Duodenal mucosa (tissue), 2 donors: ENCODE measurements around the gene PPM1F.
"Not testable (repeated sequence)": the region's sequence is repeated elsewhere in the genome, so short reads cannot be mapped to it uniquely, and the experiment has no call there.

Experiments used
- H3K27ac ChIP-seq: one replicate; pipeline ENCODE4 v1.7.0; 2013; ENCODE audit warnings: low read depth, low read length
- H3K27me3 ChIP-seq, 2 donors: one replicate each; pipeline ENCODE4 v1.7.0; 2013; ENCODE audit warnings: low read length in 2 of 2, control low read depth in 1 of 2; ENCODE audit not compliant: insufficient read depth in 2 of 2, control insufficient read depth in 1 of 2
- H3K36me3 ChIP-seq, 2 donors: one replicate each; pipeline ENCODE4 v1.7.0; 2013; ENCODE audit warnings: low read length in 2 of 2, control low read depth in 1 of 2; ENCODE audit not compliant: insufficient read depth in 2 of 2, control insufficient read depth in 1 of 2
- H3K4me1 ChIP-seq, 2 donors: one replicate each; pipeline ENCODE4 v1.7.0; 2013; ENCODE audit warnings: low read length in 2 of 2, control low read depth in 1 of 2; ENCODE audit not compliant: insufficient read depth in 2 of 2, control insufficient read depth in 1 of 2
- H3K4me3 ChIP-seq, 2 donors: one replicate each; pipeline ENCODE4 v1.7.0; 2013; ENCODE audit warnings: low read length in 2 of 2, low read depth in 1 of 2
- H3K9ac ChIP-seq, 2 donors: one replicate each; pipeline ENCODE4 v1.7.0; 2013; ENCODE audit warnings: low read length in 2 of 2, low read depth in 1 of 2
- H3K9me3 ChIP-seq, 2 donors: one replicate each; pipeline ENCODE4 v1.7.0; 2013; ENCODE audit warnings: low read length in 2 of 2, control low read depth in 1 of 2; ENCODE audit not compliant: control insufficient read depth in 1 of 2

PPM1F gene

GRCh38 chr22:21910367-21910766, 42.3 kb downstream of the PPM1F start:
- H3K4me3 ChIP-seq, H3K9me3 ChIP-seq, H3K27me3 ChIP-seq, H3K36me3 ChIP-seq, H3K9ac ChIP-seq, H3K4me1 ChIP-seq, H3K27ac ChIP-seq: not testable (repeated sequence)

GRCh38 chr22:21909871-21910270, 42.8 kb downstream of the PPM1F start:
- H3K9ac ChIP-seq: no peak overlapping the region
- H3K27ac ChIP-seq: no peak overlapping the region
- H3K27me3 ChIP-seq: no peaks in the 10 kb centered on the region
- H3K36me3 ChIP-seq: no peaks in the 10 kb centered on the region
- H3K4me3 ChIP-seq: no peak overlapping the region
- H3K4me1 ChIP-seq: no peaks in the 10 kb centered on the region
- no peaks in the 10 kb centered on the region for H3K9me3 ChIP-seq

GRCh38 chr22:21907638-21908522, 44.8 kb downstream of the PPM1F start:
- Histone ChIP-seq H3K27me3 (no peaks in the 10 kb centered on the region), H3K4me1 (no peaks in the 10 kb centered on the region), H3K27ac (no peak overlapping the region), H3K9me3 (no peaks in the 10 kb centered on the region), H3K9ac (no peak overlapping the region), H3K4me3 (no peak overlapping the region), H3K36me3 (no peaks in the 10 kb centered on the region)

- not testable (repeated sequence) for H3K4me1 ChIP-seq
Observed at GRCh38 chr22:21905234-21905633, 47.4 kb downstream of the PPM1F start.

GRCh38 chr22:21904250-21904789, 48.3 kb downstream of the PPM1F start:
- Histone ChIP-seq H3K4me3 (no peak overlapping the region), H3K27ac (no peak overlapping the region), H3K9me3 (no peaks in the 10 kb centered on the region), H3K36me3 (no peaks in the 10 kb centered on the region), H3K27me3 (no peaks in the 10 kb centered on the region), H3K4me1 (no peaks in the 10 kb centered on the region), H3K9ac (no peak overlapping the region)

More at GRCh38 chr22:21905234-21905633, 47.4 kb downstream of the PPM1F start:
- not testable (repeated sequence) for H3K36me3 ChIP-seq, H3K9me3 ChIP-seq, H3K27ac ChIP-seq, H3K9ac ChIP-seq, H3K4me3 ChIP-seq, H3K27me3 ChIP-seq

GRCh38 chr22:21903283-21903682, 49.4 kb downstream of the PPM1F start:
- no peaks in the 10 kb centered on the region for H3K36me3 ChIP-seq
- H3K9me3 ChIP-seq: no peaks in the 10 kb centered on the region
- H3K27ac ChIP-seq: no peak overlapping the region
- H3K4me1 ChIP-seq: no peaks in the 10 kb centered on the region
- no peaks in the 10 kb centered on the region for H3K27me3 ChIP-seq
- H3K9ac ChIP-seq: no peak overlapping the region
- no peak overlapping the region for H3K4me3 ChIP-seq

GRCh38 chr22:21902296-21903087, 50.2 kb downstream of the PPM1F start:
- Histone ChIP-seq H3K9ac (no peak overlapping the region), H3K27ac (no peak overlapping the region), H3K4me1 (no peaks in the 10 kb centered on the region), H3K27me3 (no peaks in the 10 kb centered on the region), H3K9me3 (no peaks in the 10 kb centered on the region), H3K4me3 (no peak overlapping the region), H3K36me3 (no peaks in the 10 kb centered on the region)

GRCh38 chr22:21898354-21898896, 54.2 kb downstream of the PPM1F start:
- Histone ChIP-seq H3K27me3 (no peaks in the 10 kb centered on the region), H3K9me3 (no peaks in the 10 kb centered on the region), H3K36me3 (no peaks in the 10 kb centered on the region), H3K4me1 (no peaks in the 10 kb centered on the region), H3K27ac (no peak overlapping the region), H3K4me3 (no peak overlapping the region), H3K9ac (no peak overlapping the region)

GRCh38 chr22:21896951-21897513, 55.6 kb downstream of the PPM1F start:
- Histone ChIP-seq H3K4me3 (no peak overlapping the region), H3K4me1 (no peaks in the 10 kb centered on the region), H3K36me3 (no peaks in the 10 kb centered on the region), H3K9ac (no peak overlapping the region), H3K27me3 (no peaks in the 10 kb centered on the region), H3K9me3 (no peaks in the 10 kb centered on the region), H3K27ac (no peak overlapping the region)

GRCh38 chr22:21896275-21896674, 56.4 kb downstream of the PPM1F start:
- not testable (repeated sequence) for H3K9me3 ChIP-seq, H3K4me1 ChIP-seq, H3K4me3 ChIP-seq, H3K9ac ChIP-seq, H3K27me3 ChIP-seq, H3K36me3 ChIP-seq, H3K27ac ChIP-seq
